Loucy (cell line): Measurements from ENCODE around the gene CROCC2.

Experiments
- H2AFZ ChIP-seq: fragments of 200-600 bp; sonication (generic); 2 replicates; pipeline ENCODE4 v1.6.0; 2016; ENCODE audit warnings: antibody characterized with exemption, mild to moderate bottlenecking, low read length, moderate library complexity
- H3F3A ChIP-seq: fragments of 200-600 bp; 2 replicates; pipeline ENCODE4 v1.6.0; 2016; ENCODE audit warnings: antibody characterized with exemption, low read depth, mild to moderate bottlenecking
- H3K27me3 ChIP-seq: fragments of 200-600 bp; sonication (generic); 2 replicates; pipeline ENCODE4 v1.6.1; 2014; ENCODE audit warnings: low read length, mild to moderate bottlenecking; ENCODE audit not compliant: insufficient read depth, poor library complexity, severe bottlenecking
- H3K36me3 ChIP-seq: fragments of 200-600 bp; sonication (generic); 2 replicates; pipeline ENCODE4 v1.6.1; 2016; ENCODE audit warnings: low read length; ENCODE audit not compliant: insufficient read depth
- H3K4me1 ChIP-seq: fragments of 200-600 bp; sonication (generic); 2 replicates; pipeline ENCODE4 v1.5.1; 2014; ENCODE audit warnings: low read length, mild to moderate bottlenecking; ENCODE audit not compliant: insufficient read depth, poor library complexity, severe bottlenecking
- H3K4me2 ChIP-seq: fragments of 200-600 bp; sonication (generic); 2 replicates; pipeline ENCODE4 v1.6.0; 2014; ENCODE audit warnings: antibody characterized with exemption, low read length, low read depth, mild to moderate bottlenecking; ENCODE audit not compliant: poor library complexity, severe bottlenecking
- H3K4me3 ChIP-seq: fragments of 200-600 bp; sonication (generic); 2 replicates; pipeline ENCODE4 v1.5.1; 2014; ENCODE audit warnings: low read length, mild to moderate bottlenecking, mixed read lengths; ENCODE audit not compliant: poor library complexity, severe bottlenecking
- H3K79me2 ChIP-seq: fragments of 200-600 bp; sonication (generic); 2 replicates; pipeline ENCODE4 v1.6.1; 2014; ENCODE audit warnings: low read length; ENCODE audit not compliant: insufficient read depth
- H3K9ac ChIP-seq: fragments of 200-600 bp; sonication (generic); 2 replicates; pipeline ENCODE4 v1.6.0; 2014; ENCODE audit warnings: mild to moderate bottlenecking, low read depth, low read length, moderate library complexity; ENCODE audit not compliant: poor library complexity, severe bottlenecking
- H3K9me2 ChIP-seq: fragments of 200-600 bp; sonication (generic); replicated peaks from 2 replicates; pipeline ENCODE4 v1.6.1; 2016; ENCODE audit warnings: low read depth, low read length, mixed read lengths
- H3K9me3 ChIP-seq: fragments of 200-600 bp; sonication (generic); 2 replicates; pipeline ENCODE4 v1.6.1; 2014; ENCODE audit warnings: mild to moderate bottlenecking, antibody characterized with exemption, low read length, low read depth; ENCODE audit not compliant: insufficient read depth
- H4K20me1 ChIP-seq: fragments of 200-600 bp; sonication (generic); 2 replicates; pipeline ENCODE4 v1.6.0; 2014; ENCODE audit warnings: antibody characterized with exemption, low read length, mild to moderate bottlenecking; ENCODE audit not compliant: insufficient read depth, poor library complexity, severe bottlenecking
- CTCF ChIP-seq: fragments of 200-600 bp; sonication (generic); conservative IDR thresholded peaks from 2 replicates; pipeline ENCODE4 v1.5.1; 2014; ENCODE audit warnings: mild to moderate bottlenecking, antibody characterized with exemption, low read length
- EZH2phosphoT487 ChIP-seq: fragments of 200-600 bp; IDR thresholded peaks from 2 replicates; pipeline ENCODE4 v1.6.1; 2018; ENCODE audit warnings: antibody characterized with exemption, mild to moderate bottlenecking, moderate library complexity, borderline replicate concordance

CROCC2 gene

GRCh38 chr2:240988571-240989271, 82.6 kb downstream of the CROCC2 start:
- Histone ChIP-seq H3K9me2 (no peaks in the 10 kb centered on the region), H3K4me3 (no peak overlapping the region), H3F3A (no peaks in the 10 kb centered on the region), H3K9me3 (peaks cover 3% of the 10 kb centered on the region; the same call in 1 of the 2 replicates), H3K79me2 (no peaks in the 10 kb centered on the region), H3K9ac (no peak overlapping the region), H3K27me3 (no peaks in the 10 kb centered on the region), H3K36me3 (no peaks in the 10 kb centered on the region), H3K4me2 (no peak overlapping the region), H3K4me1 (no peaks in the 10 kb centered on the region), H4K20me1 (no peaks in the 10 kb centered on the region), H2AFZ (no peak overlapping the region)
- no peak for TF ChIP-seq EZH2phosphoT487
- no peak for TF ChIP-seq CTCF

GRCh38 chr2:240989451-240990265, 83.5 kb downstream of the CROCC2 start:
- Histone ChIP-seq H3K9me3 (peaks cover 3% of the 10 kb centered on the region; the same call in 1 of the 2 replicates), H4K20me1 (no peaks in the 10 kb centered on the region), H3F3A (no peaks in the 10 kb centered on the region), H3K36me3 (no peaks in the 10 kb centered on the region), H3K4me1 (no peaks in the 10 kb centered on the region), H3K9ac (no peak overlapping the region), H2AFZ (no peak overlapping the region), H3K4me3 (no peak overlapping the region), H3K4me2 (no peak overlapping the region), H3K79me2 (no peaks in the 10 kb centered on the region), H3K27me3 (no peaks in the 10 kb centered on the region), H3K9me2 (no peaks in the 10 kb centered on the region)
- TF ChIP-seq EZH2phosphoT487 (no peak), CTCF (peak; percentile 34)

GRCh38 chr2:240990266-240990529, 84.1 kb downstream of the CROCC2 start:
- H3K9ac ChIP-seq, result no peak overlapping the region
- H4K20me1 ChIP-seq, result no peaks in the 10 kb centered on the region
- no peak overlapping the region for H3K4me2 ChIP-seq
- no peak overlapping the region for H2AFZ ChIP-seq
- H3K9me2 ChIP-seq, result no peaks in the 10 kb centered on the region
- no peaks in the 10 kb centered on the region for H3K27me3 ChIP-seq
- TF ChIP-seq CTCF (no peak), EZH2phosphoT487 (no peak)
- no peaks in the 10 kb centered on the region for H3K4me1 ChIP-seq
- H3F3A ChIP-seq, result no peaks in the 10 kb centered on the region
- H3K79me2 ChIP-seq, result no peaks in the 10 kb centered on the region
- H3K4me3 ChIP-seq, result no peak overlapping the region
- H3K9me3 ChIP-seq, result peaks cover 3% of the 10 kb centered on the region; the same call in 1 of the 2 replicates
- no peaks in the 10 kb centered on the region for H3K36me3 ChIP-seq
